Activated CD4-positive, alpha-beta T cell treated with anti-CD3 and anti-CD28 coated beads, Interleukin-2, amount 50 U/mL, for 16 hours (primary cell): Measurements from ENCODE around the gene IGF2R.

Experiments
- DNase-seq: peaks from one replicate; pipeline ENCODE4 v3.0.0-alpha.2; 2020

The IGF2R gene

GRCh38 chr6:160050022-160050421, 81.1 kb downstream of the IGF2R start:
- DNase-seq = no peak

GRCh38 chr6:160051390-160051789, 82.5 kb downstream of the IGF2R start:
- peak; percentile 41 for DNase-seq

GRCh38 chr6:160054271-160054670, 85.4 kb downstream of the IGF2R start:
- DNase-seq = no peak

- no peak for DNase-seq
Observed at GRCh38 chr6:160054913-160055312, 86.0 kb downstream of the IGF2R start.

GRCh38 chr6:160055378-160055777, 86.5 kb downstream of the IGF2R start:
- DNase-seq = no peak

- no peak for DNase-seq
Observed at GRCh38 chr6:160055813-160056212, 86.9 kb downstream of the IGF2R start.

GRCh38 chr6:160057080-160057479, 88.2 kb downstream of the IGF2R start:
- DNase-seq = no peak

GRCh38 chr6:160058603-160059215, 89.8 kb downstream of the IGF2R start:
- DNase-seq = no peak

- DNase-seq = no peak
Observed at GRCh38 chr6:160060221-160060620, 91.3 kb downstream of the IGF2R start.

- DNase-seq = no peak
Observed at GRCh38 chr6:160060920-160061447, 92.1 kb downstream of the IGF2R start.

GRCh38 chr6:160063771-160064413, 95.0 kb downstream of the IGF2R start:
- DNase-seq = no peak

- DNase-seq = no peak
Observed at GRCh38 chr6:160065200-160065599, 96.3 kb downstream of the IGF2R start.

- no peak for DNase-seq
Observed at GRCh38 chr6:160067564-160067963, 98.7 kb downstream of the IGF2R start.

GRCh38 chr6:160068346-160068745, 99.5 kb downstream of the IGF2R start:
- DNase-seq = no peak

- DNase-seq = peak; percentile 54
Observed at GRCh38 chr6:160069050-160069454, 100.2 kb downstream of the IGF2R start.

GRCh38 chr6:160069459-160069858, 100.6 kb downstream of the IGF2R start:
- no peak for DNase-seq

- no peak for DNase-seq
Observed at GRCh38 chr6:160070427-160070826, 101.5 kb downstream of the IGF2R start.

- DNase-seq = no peak
Observed at GRCh38 chr6:160070831-160071230, 101.9 kb downstream of the IGF2R start.

GRCh38 chr6:160071805-160072690, 103.2 kb downstream of the IGF2R start:
- no peak for DNase-seq

GRCh38 chr6:160073272-160073671, 104.4 kb downstream of the IGF2R start:
- no peak for DNase-seq

- peak; percentile 27 for DNase-seq
Observed at GRCh38 chr6:160076009-160076408, 107.1 kb downstream of the IGF2R start.

- no peak for DNase-seq
Observed at GRCh38 chr6:160077024-160077423, 108.1 kb downstream of the IGF2R start.

GRCh38 chr6:160077526-160077925, 108.6 kb downstream of the IGF2R start:
- no peak for DNase-seq
